LNCAP (cell line): ENCODE measurements around the gene DDN.

ENCODE experiments used
- CTCF ChIP-seq: fragments of 450-650 bp; IDR thresholded peaks from 2 replicates; pipeline ENCODE4 v1.5.1; 2017; ENCODE audit warnings: mild to moderate bottlenecking

DDN gene

DNA sequence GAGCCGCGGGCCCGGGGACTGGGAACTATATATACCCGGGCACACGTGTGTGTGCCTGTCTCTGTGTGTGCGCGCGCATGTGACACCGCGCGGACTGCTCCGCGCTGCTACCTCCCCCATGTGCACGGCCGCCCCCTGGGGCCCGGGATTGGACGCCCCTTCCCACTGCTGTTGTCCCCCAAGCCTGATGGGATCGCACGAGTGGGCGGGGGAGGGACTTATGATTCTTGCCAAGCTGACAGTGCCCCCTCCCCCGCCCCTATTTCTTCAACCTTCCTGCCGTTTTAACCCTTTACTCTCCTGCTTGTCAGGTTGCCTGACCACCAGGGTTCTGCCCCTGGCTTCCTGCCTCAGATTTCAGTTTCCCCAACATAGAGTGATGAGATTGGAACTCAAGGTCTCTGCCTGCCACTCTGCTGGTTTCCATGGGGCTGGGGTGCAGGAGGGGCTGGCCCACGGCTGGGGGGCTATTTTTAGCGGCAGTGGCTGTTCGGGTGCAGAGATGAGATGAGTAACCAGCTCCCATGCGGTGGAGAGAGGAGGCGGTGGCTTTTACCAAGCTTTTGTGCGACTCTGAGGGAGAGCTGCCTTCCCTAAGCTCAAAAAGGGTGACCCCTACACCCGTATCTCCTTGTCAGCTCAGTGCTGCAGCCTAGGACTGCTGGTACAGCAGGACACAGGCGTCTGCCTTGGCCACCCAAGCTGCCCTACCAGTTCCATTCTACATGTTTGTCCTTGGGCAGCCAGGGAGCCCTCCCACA is at the start of gene DDN:
DDN (minus strand) TSS at position 5 of the 761 bp plus-strand sequence. CDS start 88 bp downstream, outside the sequence.
- TF ChIP-seq CTCF, result no peak

GRCh38 chr12:49048953-49049352 is 49.8 kb upstream of the DDN start:
- no peak for TF ChIP-seq CTCF

DNA sequence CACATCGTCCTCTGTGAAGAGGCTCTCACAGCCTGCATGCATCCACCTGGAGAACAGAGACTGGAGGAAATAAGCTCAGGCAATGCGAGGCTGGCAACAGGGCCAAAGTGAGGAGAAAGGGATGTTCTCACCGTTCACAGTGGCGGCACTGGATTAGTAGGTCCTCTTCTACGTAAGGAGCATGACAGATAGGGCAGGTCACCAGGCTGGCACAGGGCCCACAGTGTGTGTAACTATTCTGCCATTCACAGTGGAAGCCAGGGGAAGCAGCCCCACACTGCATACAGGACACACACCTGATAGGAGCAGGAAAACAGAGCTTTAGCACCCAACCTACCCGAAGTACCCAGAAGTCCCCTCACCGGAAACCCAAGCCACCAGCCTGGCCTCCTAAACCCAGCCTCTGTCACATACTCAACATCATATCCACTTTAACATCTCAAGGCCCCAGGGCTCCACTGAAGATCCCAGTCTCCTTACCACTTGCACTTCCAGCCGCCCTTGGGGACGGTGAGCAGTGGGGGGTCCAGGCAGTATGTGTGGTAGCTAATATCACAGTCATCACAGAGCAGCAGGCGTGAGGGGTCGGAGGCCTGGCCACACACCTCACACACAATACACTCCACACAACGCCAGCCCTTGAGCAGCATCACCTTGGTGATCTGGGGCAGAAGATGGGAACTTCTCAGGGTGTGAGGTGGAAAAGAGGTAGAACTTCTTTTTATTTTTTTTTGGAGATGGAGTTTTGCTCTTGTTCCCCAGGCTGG is 47.1 kb upstream of the DDN start:
- no peak for TF ChIP-seq CTCF

DNA sequence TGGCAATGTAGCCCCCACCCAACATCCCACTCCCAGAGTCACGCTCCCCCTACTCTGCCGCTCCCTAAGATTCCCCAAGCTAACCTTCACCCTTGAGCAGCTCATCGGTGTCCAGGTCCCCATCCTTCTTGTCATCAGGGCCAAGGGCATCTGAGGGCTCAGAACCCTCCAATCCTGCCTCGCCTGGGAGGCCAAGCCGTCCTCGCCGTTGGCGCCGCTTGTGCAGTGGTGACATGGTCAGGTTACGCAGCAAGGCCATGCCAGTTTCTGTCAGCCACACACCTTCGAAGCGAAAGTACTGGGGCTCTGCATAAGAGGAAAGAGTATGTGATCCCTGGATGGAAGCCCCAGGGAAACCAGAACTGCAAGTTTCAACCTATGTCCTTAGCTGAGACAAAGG is 45.5 kb upstream of the DDN start:
- TF ChIP-seq CTCF, result no peak

GRCh38 chr12:49043856-49044258 is 44.7 kb upstream of the DDN start:
- peak; percentile 83 for TF ChIP-seq CTCF

- TF ChIP-seq CTCF, result no peak
Observed at GRCh38 chr12:49043241-49043640, 44.1 kb upstream of the DDN start.

DNA sequence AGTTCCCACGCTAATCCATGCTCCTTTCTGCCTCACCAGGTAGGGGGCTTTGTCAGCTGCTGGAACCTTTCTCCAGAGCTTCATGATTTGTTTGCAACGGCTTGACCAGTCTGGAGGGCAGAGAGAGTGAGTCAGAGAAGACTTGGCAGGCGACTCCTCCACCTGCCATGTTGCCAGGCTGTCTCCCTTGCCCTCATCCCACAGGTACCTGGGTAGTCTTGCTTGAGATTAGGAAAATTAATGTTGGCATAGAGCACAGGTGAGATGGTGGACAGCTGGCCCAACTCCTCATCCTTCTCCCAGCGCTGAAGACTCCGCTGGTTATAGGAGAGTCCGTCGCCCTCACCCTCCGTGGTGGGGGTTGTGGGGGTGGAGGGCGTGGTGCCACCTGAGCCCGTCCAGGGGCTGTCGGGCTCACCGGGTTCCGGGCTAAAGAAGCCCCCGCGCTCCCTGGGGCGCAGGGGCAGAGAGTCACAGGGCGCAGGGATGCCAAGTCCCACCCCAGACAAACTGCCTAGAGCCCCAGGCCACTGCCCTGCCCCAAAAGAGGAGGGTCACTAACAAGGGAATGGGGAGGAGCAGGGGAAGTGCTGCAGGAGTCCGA is 42.8 kb upstream of the DDN start:
- TF ChIP-seq CTCF, result no peak
